Liver (tissue), 9 donors: ENCODE measurements around the gene HEPACAM2. TPM values are rescaled to one million over a fixed set of nuclear protein-coding genes. Genes with fewer than 3 reads are reported as not detected.

Experiments
- DNase-seq: peaks from one replicate; pipeline ENCODE4 v3.0.0-alpha.2; 2017; ENCODE audit warnings: low spot score
- H3K27ac ChIP-seq, 2 donors: one replicate each; pipeline ENCODE4 v1.7.0; 2013; ENCODE audit warnings: inconsistent platforms in 2 of 2, low read length in 2 of 2, control low read depth in 1 of 2, low read depth in 1 of 2, mild to moderate bottlenecking in 1 of 2
- H3K27me3 ChIP-seq, 4 donors: one replicate each; pipeline versions ENCODE4 v1.6.1 to v1.7.0; 2013; ENCODE audit warnings: low read length in 3 of 4, inconsistent platforms in 1 of 4, mild to moderate bottlenecking in 1 of 4, moderate library complexity in 1 of 4; ENCODE audit not compliant: control insufficient read depth in 4 of 4, insufficient read depth in 4 of 4
- H3K36me3 ChIP-seq, 4 donors: one replicate each; pipeline versions ENCODE4 v1.6.1 to v1.7.0; 2013; ENCODE audit warnings: low read length in 3 of 4, mild to moderate bottlenecking in 3 of 4, low read depth in 1 of 4, moderate library complexity in 1 of 4; ENCODE audit not compliant: control insufficient read depth in 4 of 4, insufficient read depth in 3 of 4
- H3K4me1 ChIP-seq, 4 donors: one replicate each; pipeline versions ENCODE4 v1.6.1 to v1.7.0; 2013; ENCODE audit warnings: low read length in 3 of 4, mild to moderate bottlenecking in 3 of 4, moderate library complexity in 1 of 4; ENCODE audit not compliant: control insufficient read depth in 4 of 4, insufficient read depth in 4 of 4
- H3K4me3 ChIP-seq, 3 donors: one replicate each; pipeline versions ENCODE4 v1.6.1 to v1.7.0; 2013; ENCODE audit warnings: low read length in 3 of 3, control low read depth in 1 of 3, low read depth in 1 of 3, mild to moderate bottlenecking in 1 of 3
- H3K9ac ChIP-seq, 2 donors: one replicate each; pipeline ENCODE4 v1.7.0; 2013; ENCODE audit warnings: low read length in 2 of 2, mild to moderate bottlenecking in 2 of 2, moderate library complexity in 2 of 2, control low read depth in 1 of 2, low read depth in 1 of 2
- H3K9me3 ChIP-seq, 4 donors: one replicate each; pipeline versions ENCODE4 v1.6.1 to v1.7.0; 2013; ENCODE audit warnings: low read length in 3 of 4; ENCODE audit not compliant: control insufficient read depth in 4 of 4
- ATF3 ChIP-seq: IDR thresholded peaks from 2 replicates; pipeline ENCODE4 v1.6.1; 2016; ENCODE audit warnings: antibody characterized with exemption
- EGR1 ChIP-seq, 2 donors: IDR thresholded peaks; 2 replicates each; pipeline ENCODE4 v1.6.1; 2016 to 2018; ENCODE audit warnings: antibody characterized with exemption in 2 of 2, low read depth in 2 of 2
- FOXA1 ChIP-seq: IDR thresholded peaks from 2 replicates; pipeline ENCODE4 v1.6.1; 2016; ENCODE audit warnings: antibody characterized with exemption
- FOXA2 ChIP-seq: IDR thresholded peaks from 2 replicates; pipeline ENCODE4 v1.6.1; 2016; ENCODE audit warnings: antibody characterized with exemption
- GABPA ChIP-seq, 2 donors: IDR thresholded peaks in 1 of 2; conservative IDR thresholded peaks in 1 of 2; 2 replicates each; pipeline ENCODE4 v1.6.1; 2016; ENCODE audit warnings: antibody characterized with exemption in 2 of 2, mild to moderate bottlenecking in 1 of 2, moderate library complexity in 1 of 2
- HNF4A ChIP-seq, 2 donors: conservative IDR thresholded peaks; 2 replicates each; pipeline ENCODE4 v1.6.1; 2016; ENCODE audit warnings: antibody characterized with exemption in 2 of 2, mild to moderate bottlenecking in 2 of 2
- HNF4G ChIP-seq: IDR thresholded peaks from 2 replicates; pipeline ENCODE4 v1.6.1; 2016; ENCODE audit warnings: antibody characterized with exemption
- JUND ChIP-seq, 2 donors: IDR thresholded peaks; 2 replicates each; pipeline ENCODE4 v1.6.1; 2016; ENCODE audit warnings: antibody characterized with exemption in 2 of 2
- MAX ChIP-seq: IDR thresholded peaks from 2 replicates; pipeline ENCODE4 v1.6.1; 2016; ENCODE audit warnings: antibody characterized with exemption
- RAD21 ChIP-seq, 2 donors: IDR thresholded peaks; 2 replicates each; pipeline ENCODE4 v1.6.1; 2016; ENCODE audit warnings: antibody characterized with exemption in 2 of 2, mild to moderate bottlenecking in 2 of 2
- REST ChIP-seq: IDR thresholded peaks from 2 replicates; pipeline ENCODE4 v1.6.1; 2016; ENCODE audit warnings: antibody characterized with exemption, mild to moderate bottlenecking
- RXRA ChIP-seq, 2 donors: IDR thresholded peaks; 2 replicates each; pipeline ENCODE4 v1.6.1; 2017 to 2018; ENCODE audit warnings: antibody characterized with exemption in 2 of 2, mild to moderate bottlenecking in 1 of 2
- SP1 ChIP-seq: IDR thresholded peaks from 2 replicates; pipeline ENCODE4 v1.6.1; 2018; ENCODE audit warnings: antibody characterized with exemption, mild to moderate bottlenecking
- TAF1 ChIP-seq: conservative IDR thresholded peaks from 2 replicates; pipeline ENCODE4 v1.6.1; 2016; ENCODE audit warnings: antibody characterized with exemption, mild to moderate bottlenecking
- YY1 ChIP-seq: IDR thresholded peaks from 2 replicates; pipeline ENCODE4 v1.6.1; 2016; ENCODE audit warnings: antibody characterized with exemption, mild to moderate bottlenecking
- WGBS: extraction: QIAGEN DNeasy Blood & Tissue Kit; methylation state at CpG from one replicate; pipeline ENCODE4 v1.1.7; 2013; 5-methylcytosine and 5-hydroxymethylcytosine counted together
- polyA plus RNA-seq, 2 donors: library from polyadenylated mRNA; stranded (reverse) in 1 of 2; unstranded in 1 of 2; fragments of 200-250 nt in 1 of 2; fragments of >200 nt in 1 of 2; fragmentation: Nextera tagmentation in 1 of 2; extraction: Ambion mirVana in 1 of 2; gene quantifications; one replicate each; pipeline versions ENCODE4 v1.2.1 to v1.2.3, GENCODE V29; 2013 to 2015
- total RNA-seq, 2 donors: library from RNA; depleted of rRNA; stranded (reverse); fragments of >200 nt; gene quantifications; one replicate each; pipeline ENCODE4 v1.2.3, GENCODE V29; 2014
- TF ChIP-seq, protein P1 (sequence below): fragments of 150-350 bp; IDR thresholded peaks from 2 replicates; pipeline ENCODE4 v1.5.1; 2017; ENCODE audit warnings: improper control_type of control experiment, low read depth, low read length; ENCODE audit not compliant: missing input control
- donor health status: healthy.
- donor health status: healthy.
- donor health status: healthy.
- donor health status: healthy.
- donor health status: healthy.

Gene HEPACAM2
- total and polyA plus RNA-seq, 4 donors: 4.4 TPM; not detected in 3

- Histone ChIP-seq H3K4me1 (peaks cover 0 to 3% (median 0%) of the 10 kb centered on the region in 4 donors), H3K27ac (no peak overlapping the region), H3K4me3 (peak overlapping the region; percentile 47 to 57 (median 54)), H3K9ac (peak overlapping the region; percentile 59 to 71), H3K9me3 (no peaks in the 10 kb centered on the region), H3K27me3 (no peaks in the 10 kb centered on the region), H3K36me3 (peaks cover 0 to 4% (median 0%) of the 10 kb centered on the region in 4 donors)
- 17% methylated on average over 9 of the region's 9 CpGs for WGBS
- no peak for DNase-seq
- TF ChIP-seq HNF4G: no peak
- TF ChIP-seq, protein P1, sequence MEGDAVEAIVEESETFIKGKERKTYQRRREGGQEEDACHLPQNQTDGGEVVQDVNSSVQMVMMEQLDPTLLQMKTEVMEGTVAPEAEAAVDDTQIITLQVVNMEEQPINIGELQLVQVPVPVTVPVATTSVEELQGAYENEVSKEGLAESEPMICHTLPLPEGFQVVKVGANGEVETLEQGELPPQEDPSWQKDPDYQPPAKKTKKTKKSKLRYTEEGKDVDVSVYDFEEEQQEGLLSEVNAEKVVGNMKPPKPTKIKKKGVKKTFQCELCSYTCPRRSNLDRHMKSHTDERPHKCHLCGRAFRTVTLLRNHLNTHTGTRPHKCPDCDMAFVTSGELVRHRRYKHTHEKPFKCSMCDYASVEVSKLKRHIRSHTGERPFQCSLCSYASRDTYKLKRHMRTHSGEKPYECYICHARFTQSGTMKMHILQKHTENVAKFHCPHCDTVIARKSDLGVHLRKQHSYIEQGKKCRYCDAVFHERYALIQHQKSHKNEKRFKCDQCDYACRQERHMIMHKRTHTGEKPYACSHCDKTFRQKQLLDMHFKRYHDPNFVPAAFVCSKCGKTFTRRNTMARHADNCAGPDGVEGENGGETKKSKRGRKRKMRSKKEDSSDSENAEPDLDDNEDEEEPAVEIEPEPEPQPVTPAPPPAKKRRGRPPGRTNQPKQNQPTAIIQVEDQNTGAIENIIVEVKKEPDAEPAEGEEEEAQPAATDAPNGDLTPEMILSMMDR: peak; percentile 51
- TF ChIP-seq FOXA1: no peak
- peak; percentile 86 for TF ChIP-seq RAD21 (IDR thresholded peaks at IDR 0.05)
- no peak for TF ChIP-seq YY1
- TF ChIP-seq REST: no peak
- no peak for TF ChIP-seq MAX
- TF ChIP-seq TAF1: no peak
Observed at GRCh38 chr7:93245525-93246432, 19.5 kb upstream of the HEPACAM2 start.

DNA sequence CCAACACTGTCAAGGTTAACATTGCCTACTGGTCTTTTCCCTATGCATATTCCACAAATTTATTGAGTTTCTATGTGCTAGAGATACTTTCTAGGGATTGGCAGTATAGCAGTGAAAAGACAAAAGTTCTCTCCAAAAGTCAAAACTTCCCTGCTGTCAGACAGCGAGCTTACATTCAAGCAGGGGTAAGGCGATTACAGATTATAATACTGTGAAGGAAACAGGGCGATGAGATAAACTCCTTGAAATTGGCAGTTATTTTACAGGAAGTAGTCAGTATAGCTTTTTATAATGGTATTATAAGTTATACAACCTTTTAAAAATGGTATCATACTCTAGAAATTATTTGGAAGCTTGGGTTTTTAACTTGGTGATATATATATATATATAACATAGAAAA is 15.8 kb upstream of the HEPACAM2 start:
- 90% methylated on average over 3 of the region's 3 CpGs for WGBS
- H3K4me1 ChIP-seq: peaks cover 0 to 8% (median 6%) of the 10 kb centered on the region in 4 donors
- H3K9me3 ChIP-seq: no peaks in the 10 kb centered on the region
- H3K36me3 ChIP-seq: peaks cover 0 to 4% (median 0%) of the 10 kb centered on the region in 4 donors
- no peak overlapping the region for H3K4me3 ChIP-seq
- no peak for DNase-seq
- H3K9ac ChIP-seq: no peak overlapping the region
- H3K27me3 ChIP-seq: no peaks in the 10 kb centered on the region
- no peak overlapping the region for H3K27ac ChIP-seq
- TF ChIP-seq ATF3 (no peak), RXRA (IDR thresholded peaks at IDR 0.05) (no peak), YY1 (no peak), HNF4A (conservative IDR thresholded peaks at IDR 0.05) (no peak), JUND (IDR thresholded peaks at IDR 0.05) (no peak), FOXA1 (no peak), SP1 (no peak), TAF1 (no peak), GABPA (IDR thresholded peaks at IDR 0.05 in 1 of 2, conservative IDR thresholded peaks at IDR 0.05 in 1 of 2) (no peak), RAD21 (IDR thresholded peaks at IDR 0.05) (no peak), FOXA2 (no peak), HNF4G (no peak), EGR1 (IDR thresholded peaks at IDR 0.05; ENCODE audit: low read depth in 2 of 2) (no peak), REST (no peak), MAX (no peak)
- TF ChIP-seq, protein P1: no peak
